NOMO-1 treated with DMSO at 0.1 percent for 48 hours (cell line): ENCODE results near the gene TFEC.
"Not testable (repeated sequence)": the region's sequence is repeated elsewhere in the genome, so short reads cannot be mapped to it uniquely, and the experiment has no call there.

Experiments
- DNase-seq: peaks from one replicate; lab custom pipeline; 2025; ENCODE audit not compliant: unreplicated experiment; lab: John Stamatoyannopoulos, UW

The TFEC gene

DNA sequence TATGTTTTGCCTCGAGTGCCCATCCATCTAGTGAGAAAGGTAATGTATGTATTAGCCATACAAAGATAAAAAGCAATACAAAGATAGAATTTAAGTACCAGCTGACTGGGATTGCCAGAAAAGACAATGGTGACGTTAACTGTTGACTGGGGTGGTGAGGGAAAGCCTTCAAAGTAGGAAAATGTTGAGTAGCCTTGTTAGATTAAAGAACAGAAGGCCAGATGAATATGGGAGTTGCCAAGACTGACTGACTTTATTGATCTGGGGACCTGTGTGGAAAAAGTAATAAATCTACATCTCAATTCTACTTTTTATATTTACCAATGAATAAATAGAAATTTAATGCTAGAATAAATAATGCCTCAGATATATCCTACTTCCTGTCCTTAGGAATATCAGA lies 97.7 kb downstream of the TFEC start:
- no peak for DNase-seq

DNA sequence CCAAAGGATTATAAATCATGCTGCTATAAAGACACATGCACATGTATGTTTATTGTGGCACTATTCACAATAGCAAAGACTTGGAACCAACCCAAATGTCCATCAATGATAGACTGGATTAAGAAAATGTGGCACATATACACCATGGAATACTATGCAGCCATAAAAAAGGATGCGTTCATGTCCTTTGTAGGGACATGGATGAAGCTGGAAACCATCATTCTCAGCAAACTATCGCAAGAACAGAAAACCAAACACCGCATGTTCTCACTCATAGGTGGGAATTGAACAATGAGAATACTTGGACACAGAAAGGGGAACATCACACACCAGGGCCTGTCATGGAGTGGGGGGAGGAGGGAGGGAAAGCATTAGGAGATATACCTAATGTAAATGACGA lies 100.4 kb downstream of the TFEC start:
- DNase-seq: not testable (repeated sequence)

DNA sequence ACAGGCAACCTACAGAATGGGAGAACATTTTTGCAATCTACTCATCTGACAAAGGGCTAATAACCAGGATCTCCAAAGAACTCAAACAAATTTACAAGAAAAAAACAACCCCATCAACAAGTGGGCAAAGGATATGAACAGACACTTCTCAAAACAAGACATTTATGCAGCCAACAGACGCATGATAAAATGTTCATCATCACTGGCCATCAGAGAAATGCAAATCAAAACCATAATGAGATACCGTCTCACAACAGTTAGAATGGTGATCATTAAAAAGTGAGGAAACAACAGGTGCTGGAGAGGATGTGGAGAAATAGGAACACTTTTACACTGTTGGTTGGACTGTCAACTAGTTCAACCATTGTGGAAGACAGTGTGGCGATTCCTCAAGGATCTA lies 100.8 kb downstream of the TFEC start:
- DNase-seq: not testable (repeated sequence)

DNA sequence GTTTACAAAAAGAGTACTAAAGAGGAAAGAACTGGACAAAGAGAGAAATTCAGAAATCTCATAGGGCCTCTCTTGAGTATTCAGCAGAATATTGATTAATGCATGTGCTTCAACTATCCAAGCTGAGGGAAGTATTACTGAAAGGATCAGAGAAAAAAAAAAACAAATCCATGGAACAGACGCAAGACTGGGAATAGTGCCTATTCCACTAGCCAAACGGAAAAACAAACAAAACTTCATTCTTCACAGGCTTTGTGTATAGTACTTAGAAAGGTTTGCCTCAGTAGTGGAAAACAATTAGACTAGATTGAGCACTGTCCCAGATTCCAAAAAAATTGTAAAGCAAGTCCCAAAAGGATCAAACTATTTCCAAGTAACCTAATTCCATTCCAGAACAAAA lies 106.2 kb downstream of the TFEC start:
- DNase-seq: no peak

DNA sequence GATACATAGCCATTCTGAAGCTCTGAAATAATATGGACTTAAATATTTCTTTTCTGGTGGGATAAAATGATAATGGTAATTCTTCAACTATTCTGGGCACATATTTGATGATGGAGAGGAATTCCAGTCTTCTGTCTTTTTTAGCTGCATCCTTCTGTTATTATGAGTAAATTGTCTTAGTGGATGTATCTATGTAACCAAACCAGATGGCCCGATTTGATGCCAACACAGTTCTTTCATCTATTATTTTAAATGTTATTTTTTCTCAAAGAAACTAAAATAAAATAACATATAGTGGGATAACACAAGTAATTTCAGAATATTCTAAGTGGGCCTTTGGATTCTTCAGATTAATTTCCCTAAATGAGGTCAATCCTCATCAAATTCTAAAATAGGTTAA lies 110.2 kb downstream of the TFEC start:
- DNase-seq: no peak

DNA sequence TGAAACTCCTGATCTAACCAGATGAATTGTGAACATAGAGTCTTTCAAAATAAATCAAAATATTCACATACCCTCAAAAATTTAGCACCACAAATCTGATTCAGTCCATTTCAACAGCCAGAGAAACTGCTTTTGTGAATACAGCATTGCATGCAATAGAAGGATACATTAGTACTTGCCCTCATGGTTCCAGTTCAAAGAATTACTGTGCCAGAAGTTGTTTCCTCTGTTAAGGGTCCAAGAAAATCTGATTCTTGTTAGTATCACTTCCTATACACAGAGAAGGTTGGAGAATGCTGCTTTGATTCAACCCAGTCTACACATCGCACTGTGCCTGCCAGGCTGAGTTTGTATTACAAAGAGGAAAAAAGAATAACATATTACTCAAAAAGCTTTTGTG lies 115.6 kb downstream of the TFEC start:
- DNase-seq: no peak

DNA sequence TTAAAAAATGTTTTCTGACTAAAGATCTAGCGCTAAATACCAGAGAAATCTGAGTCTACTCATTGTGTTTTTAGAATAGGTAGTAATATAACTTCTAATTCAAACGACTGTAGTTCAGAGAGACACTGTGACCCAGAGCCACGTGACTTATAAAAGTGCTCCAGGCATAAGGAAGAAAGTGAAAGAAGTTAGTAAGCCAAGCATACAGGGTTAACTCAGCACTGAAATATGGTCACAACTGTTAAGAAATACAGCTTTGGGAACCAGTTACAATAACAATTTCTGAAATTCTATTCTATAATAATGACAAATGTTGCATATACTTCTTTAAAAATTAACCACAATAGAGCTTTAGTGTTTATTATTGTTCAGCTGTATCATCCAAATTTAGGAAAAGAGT lies 119.1 kb downstream of the TFEC start:
- DNase-seq: peak; percentile 33

DNA sequence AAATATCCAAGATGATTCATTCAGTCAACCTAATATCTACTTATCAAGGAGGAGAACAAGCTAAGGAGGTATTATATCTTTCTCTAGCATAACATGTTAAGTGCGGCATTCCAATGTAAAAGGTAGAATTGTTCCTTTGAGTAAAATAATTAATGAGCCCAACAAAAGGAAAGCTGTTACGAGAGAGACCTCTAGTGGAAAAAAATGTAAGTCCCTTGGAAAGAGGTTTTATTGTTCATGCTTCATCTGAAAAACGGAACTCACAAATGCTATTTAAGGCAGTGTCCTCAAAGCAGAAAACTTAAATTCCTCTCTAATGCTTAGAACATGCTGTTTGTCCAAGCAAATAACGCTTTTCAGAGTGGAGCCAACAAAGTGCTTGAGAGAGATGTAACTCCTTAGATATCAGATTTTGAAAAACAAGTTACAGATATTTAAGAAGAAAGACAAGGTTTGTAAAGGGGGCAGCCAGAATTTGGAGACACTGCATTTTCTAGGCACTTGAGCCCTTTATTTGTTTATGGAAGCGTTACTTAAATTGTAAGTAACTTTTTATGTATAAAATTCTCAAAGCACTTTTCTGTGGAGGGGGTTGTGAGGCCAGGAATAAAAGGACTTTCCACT lies 119.9 kb downstream of the TFEC start:
- peak; percentile 44 for DNase-seq

DNA sequence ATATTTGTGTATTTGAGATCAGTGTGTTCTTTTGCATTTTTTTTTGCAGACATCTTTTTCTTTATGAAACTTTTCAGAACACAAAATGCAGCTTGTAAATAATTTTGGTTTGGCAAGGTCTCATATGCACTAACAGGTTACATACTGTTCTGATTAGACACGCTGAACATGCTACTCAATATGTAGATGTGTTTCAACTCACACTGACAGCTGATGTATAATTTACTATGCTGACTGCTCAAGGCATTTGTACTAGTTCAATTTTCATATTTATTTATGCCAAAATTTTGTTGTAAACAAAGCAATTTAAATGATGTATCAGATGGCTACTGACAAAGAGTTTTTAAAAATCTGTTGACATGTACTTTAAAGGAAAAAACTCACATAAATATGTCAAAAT lies 123.8 kb downstream of the TFEC start:
- DNase-seq: no peak

DNA sequence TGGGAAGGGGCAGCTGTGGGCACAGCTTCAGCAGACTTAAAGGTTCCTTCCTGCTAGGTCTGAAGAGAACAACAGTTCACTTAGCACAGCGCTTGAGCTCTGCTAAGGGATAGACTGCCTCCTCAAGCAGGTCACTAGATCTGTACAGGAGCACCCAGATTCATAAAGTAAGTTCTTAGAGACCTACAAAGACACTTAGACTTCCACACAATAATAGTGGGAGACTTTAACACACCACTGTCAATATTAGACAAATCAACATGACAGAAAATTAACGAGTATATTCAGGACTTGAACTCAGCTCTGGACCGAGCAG lies 140.9 kb downstream of the TFEC start:
- no peak for DNase-seq

DNA sequence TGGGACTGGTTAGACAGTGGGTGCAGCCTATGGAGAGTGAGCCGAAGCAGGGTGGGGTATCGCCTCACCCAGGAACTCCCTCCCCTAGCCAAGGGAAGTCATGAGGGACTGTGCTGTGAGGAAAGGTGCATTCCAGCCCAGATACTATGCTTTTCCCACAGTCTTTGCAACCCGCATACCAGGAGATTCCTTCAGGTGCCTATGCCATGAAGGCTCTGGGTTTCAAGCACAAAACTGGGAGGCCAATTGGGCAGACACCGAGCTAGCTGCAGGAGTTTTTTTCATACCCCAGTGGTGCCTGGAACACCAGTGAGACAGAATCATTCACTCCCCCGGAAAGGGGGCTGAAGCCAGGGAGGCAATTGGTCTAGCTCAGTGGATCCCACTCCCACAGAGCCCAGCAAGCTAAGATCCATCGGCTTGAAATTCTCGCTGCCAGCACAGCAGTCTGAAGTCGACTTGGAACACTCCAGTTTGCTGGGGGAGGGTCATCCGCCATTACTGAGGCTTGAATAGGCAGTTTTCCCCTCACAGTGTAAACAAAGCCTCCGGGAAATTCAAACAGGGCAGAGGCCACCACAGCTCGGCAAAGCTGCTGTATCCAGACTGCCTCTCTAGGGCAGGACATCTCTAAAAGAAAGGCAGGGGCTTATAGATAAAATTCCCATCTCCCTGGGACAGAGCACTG lies 141.4 kb downstream of the TFEC start:
- no peak for DNase-seq

DNA sequence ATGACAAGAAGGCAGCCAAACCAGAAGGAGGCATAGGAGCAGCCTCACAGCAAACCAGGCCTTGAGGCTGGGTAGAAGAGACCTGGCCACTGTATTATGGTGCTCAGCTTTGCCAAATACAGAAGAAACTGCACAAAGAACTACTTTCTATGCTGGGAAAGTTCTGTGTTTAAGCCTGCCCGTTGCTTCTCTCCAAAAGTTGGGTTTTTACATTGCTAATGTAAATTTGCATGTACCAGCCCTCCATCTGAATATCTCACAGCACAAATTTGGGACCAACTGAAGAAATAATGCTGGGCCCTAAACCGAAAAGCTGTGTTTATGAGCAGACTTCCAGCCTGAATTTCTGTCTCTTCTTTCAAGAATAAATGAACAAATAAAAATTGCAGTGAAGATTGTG lies 145.0 kb downstream of the TFEC start:
- DNase-seq: no peak
